Panc1 (cell line): ENCODE results near the gene ZFYVE28. TPM values are rescaled to one million over a fixed set of nuclear protein-coding genes. Genes with fewer than 3 reads are reported as not detected.
"Not testable (repeated sequence)": the region's sequence is repeated elsewhere in the genome, so short reads cannot be mapped to it uniquely, and the experiment has no call there.

Source experiments
- ATAC-seq: fragments of 200-7000 bp; cut with Tn5 transposase; 2 replicates; pipeline ENCODE4 v1.9.1; 2020; ENCODE audit warnings: mild to moderate bottlenecking, moderate library complexity
- BruUV-seq: library from RNA; stranded (reverse); fragments of 400-500 nt; replicated peaks from 2 replicates; lab custom pipeline; 2021; lab: Mats Ljungman, UMichigan
- CTCF ChIA-PET: fragments of 300-600 bp; sonication (Branson Sonifier 250); formaldehyde crosslinking; loops from one replicate; lab custom pipeline; 2022; ENCODE audit warnings: antibody characterized with exemption; lab: Charles Lee
- POLR2A ChIA-PET: fragments of 300-600 bp; sonication (Branson Sonifier 250); formaldehyde crosslinking; loops from one replicate; lab custom pipeline; 2022; ENCODE audit warnings: antibody characterized with exemption; lab: Charles Lee
- DNase-seq: peaks from one replicate; pipeline ENCODE4 v3.0.0-alpha.2; 2010; ENCODE audit warnings: low read depth, low spot score
- H3K27ac ChIP-seq: 2 replicates; pipeline ENCODE4 v1.5.1; 2011; ENCODE audit warnings: mild to moderate bottlenecking, low read length, inconsistent platforms
- H3K27me3 ChIP-seq: fragments of 200-500 bp; sonication (Bioruptor generic); 2 replicates; pipeline ENCODE4 v1.6.0; 2014; ENCODE audit warnings: low read length, inconsistent platforms; ENCODE audit not compliant: control insufficient read depth, insufficient read depth
- H3K36me3 ChIP-seq: fragments of 200-500 bp; sonication (Bioruptor generic); 2 replicates; pipeline ENCODE4 v1.5.1; 2014; ENCODE audit warnings: inconsistent platforms, mild to moderate bottlenecking, low read length, moderate library complexity; ENCODE audit not compliant: control insufficient read depth, insufficient read depth
- H3K4me1 ChIP-seq: 2 replicates; pipeline ENCODE4 v1.5.1; 2011; ENCODE audit warnings: inconsistent platforms, mild to moderate bottlenecking, low read length, moderate library complexity; ENCODE audit not compliant: control insufficient read depth, insufficient read depth
- H3K4me3 ChIP-seq, 2 experiments: 2 replicates each; pipeline ENCODE4 v1.5.1; 2011 to 2012; ENCODE audit warnings: low read depth in 2 of 2, low read length in 2 of 2, mild to moderate bottlenecking in 2 of 2, inconsistent platforms in 1 of 2, moderate library complexity in 1 of 2
- H3K9me3 ChIP-seq: fragments of 200-500 bp; sonication (Bioruptor generic); 2 replicates; pipeline ENCODE4 v1.5.1; 2014; ENCODE audit warnings: low read depth, mild to moderate bottlenecking, inconsistent platforms, low read length, moderate library complexity; ENCODE audit not compliant: control insufficient read depth, insufficient read depth
- CTCF ChIP-seq: fragments of 450-650 bp; IDR thresholded peaks from 2 replicates; pipeline ENCODE4 v1.5.1; 2017; ENCODE audit warnings: mild to moderate bottlenecking
- POLR2AphosphoS5 ChIP-seq: IDR thresholded peaks from 2 replicates; pipeline ENCODE4 v1.6.1; 2012; ENCODE audit warnings: mild to moderate bottlenecking, low read depth, low read length, moderate library complexity
- REST ChIP-seq, 2 experiments: IDR thresholded peaks; 2 replicates each; pipeline ENCODE4 v1.6.1; 2011 to 2012; ENCODE audit warnings: low read depth in 2 of 2, control low read depth in 1 of 2, low read length in 1 of 2, mild to moderate bottlenecking in 1 of 2, moderate library complexity in 1 of 2; ENCODE audit not compliant: insufficient read depth in 1 of 2
- SIN3A ChIP-seq: IDR thresholded peaks from 2 replicates; pipeline ENCODE4 v1.6.1; 2012; ENCODE audit warnings: low read depth, mild to moderate bottlenecking, low read length, moderate library complexity, borderline replicate concordance; ENCODE audit not compliant: insufficient read depth
- TCF7L2 ChIP-seq: IDR thresholded peaks from 2 replicates; pipeline ENCODE4 v1.6.1; 2011; ENCODE audit warnings: mild to moderate bottlenecking, low read depth, low read length, inconsistent platforms
- in situ Hi-C: cut with HindIII; loops from 2 replicates; pipeline ENCODE4 v1.10.0; 2016; ENCODE audit warnings: low sequenced_read_pairs, low pct_unique_long_range_greater_than_20kb
- intact Hi-C: fragments of 100-400 bp; cut with micrococcal nuclease; formaldehyde crosslinking; loops from one replicate; pipeline ENCODE4 v1.10.0; 2022; ENCODE audit not compliant: unreplicated experiment
- total RNA-seq: library from RNA; stranded (reverse); gene quantifications from one replicate; pipeline ENCODE4 v1.2.1, GENCODE V29; 2021; ENCODE audit not compliant: unreplicated experiment

ZFYVE28 gene
- total RNA-seq, 1 experiment from 2014 or later: 11.9 TPM

GRCh38 chr4:2226261-2226660 lies 192.2 kb downstream of the ZFYVE28 start:
- Histone ChIP-seq H3K27me3 (no peaks in the 10 kb centered on the region), H3K9me3 (no peaks in the 10 kb centered on the region), H3K27ac (no peak overlapping the region), H3K36me3 (peaks cover 2% of the 10 kb centered on the region), H3K4me1 (no peaks in the 10 kb centered on the region), H3K4me3 (no peak overlapping the region)
- no peak for TF ChIP-seq CTCF
- no peak for TF ChIP-seq SIN3A
- no peak for TF ChIP-seq TCF7L2
- TF ChIP-seq POLR2AphosphoS5: no peak
- TF ChIP-seq REST (IDR thresholded peaks at IDR 0.05; ENCODE audit: insufficient read depth in 1 of 2, low read depth in 2 of 2, low read length in 1 of 2): no peak
- no peak for DNase-seq
- POLR2A ChIA-PET: no interaction called here
- in situ Hi-C loops: no loop called here
- no peak for ATAC-seq
- intact Hi-C loops: no loop called here
- CTCF ChIA-PET: no interaction called here
- no TSS peak for BruUV-seq

- ChIA-PET CTCF (no interaction called here), POLR2A (no interaction called here)
- Histone ChIP-seq H3K4me1 (no peaks in the 10 kb centered on the region; the same call in 1 of the 2 replicates), H3K36me3 (peaks cover 2% of the 10 kb centered on the region), H3K4me3 (no peak overlapping the region), H3K9me3 (no peaks in the 10 kb centered on the region), H3K27ac (no peak overlapping the region), H3K27me3 (no peaks in the 10 kb centered on the region)
- intact Hi-C loops: no loop called here
- in situ Hi-C loops: no loop called here
- no peak for ATAC-seq
- no peak for DNase-seq
- no peak for TF ChIP-seq TCF7L2
- no peak for TF ChIP-seq REST (IDR thresholded peaks at IDR 0.05; ENCODE audit: insufficient read depth in 1 of 2, low read depth in 2 of 2, low read length in 1 of 2)
- no peak for TF ChIP-seq POLR2AphosphoS5
- no peak for TF ChIP-seq SIN3A
- no peak for TF ChIP-seq CTCF
- BruUV-seq: no TSS peak
These were observed 195.6 kb downstream of the ZFYVE28 start for GRCh38 chr4:2222838-2223237.

GRCh38 chr4:2221378-2221777 lies 197.1 kb downstream of the ZFYVE28 start:
- H3K27me3 ChIP-seq, intact Hi-C loops, CTCF ChIA-PET, DNase-seq, in situ Hi-C loops, H3K36me3 ChIP-seq, H3K9me3 ChIP-seq, BruUV-seq, H3K4me3 ChIP-seq, H3K27ac ChIP-seq, ATAC-seq, POLR2A ChIA-PET, H3K4me1 ChIP-seq: not testable (repeated sequence)
